ENCODE data around the gene HSPA1L. TPM values are rescaled to one million over a fixed set of nuclear protein-coding genes. Genes with fewer than 3 reads are reported as not detected.

HSPA1L gene
- total and polyA plus RNA-seq, 2 donors (not counting 3 experiments of a cell fraction or from before 2014, with no cell fraction given): 0.32 to 0.77 TPM

- Histone ChIP-seq H3K4me2 (ENCODE audit: insufficient read depth, low read length) (peak within 1 kb of the TSS; percentile 67), H3K27ac (ENCODE audit: insufficient read depth, low read depth, low read length) (peak within 1 kb of the TSS; percentile 56), H3K9ac (replicated peaks; ENCODE audit: extremely low read depth, insufficient read depth, low read length) (peak within 1 kb of the TSS; percentile 71), H3K4me3 (replicated peaks in 1 of 3; ENCODE audit: insufficient read depth in 1 of 3, low read depth in 1 of 3, low read length in 3 of 3) (peak within 1 kb of the TSS in 2 of 3 experiments; percentile 41 to 45), H3K4me1 (ENCODE audit: control insufficient read depth, extremely low read depth, insufficient read depth, low read length) (peaks cover 17% of the 10 kb centered on the region), H3K36me3 (ENCODE audit: control insufficient read depth in 2 of 2, extremely low read depth in 1 of 2, insufficient read depth in 2 of 2, low read length in 2 of 2) (no peaks in the 10 kb centered on the region), H3K27me3 (ENCODE audit: control insufficient read depth in 2 of 2, insufficient read depth in 2 of 2, low read length in 2 of 2) (no peaks in the 10 kb centered on the region), H3K9me1 (replicated peaks; ENCODE audit: control insufficient read depth, extremely low read depth, insufficient read depth, low read length) (no peaks in the 10 kb centered on the region), H3K79me2 (ENCODE audit: control insufficient read depth, insufficient read depth, low read length) (peaks cover 21% of the 10 kb centered on the region), H4K20me1 (replicated peaks; ENCODE audit: control insufficient read depth, extremely low read depth, insufficient read depth, low read length) (no peaks in the 10 kb centered on the region), H2AFZ (ENCODE audit: low read depth, low read length) (peak within 1 kb of the TSS; percentile 37), H3K9me3 (replicated peaks; ENCODE audit: control insufficient read depth, insufficient read depth, low read length) (no peaks in the 10 kb centered on the region)
- intact Hi-C loops (cut with micrococcal nuclease): loop anchor here (1.0 to 2.0 kb wide), 8 partner anchors 32 to 281 kb away; partner anchors contain the start of genes ABHD16A, ATP6V1G2, BAG6 and NEU1
- FAIRE-seq: peak; percentile 100
- CTCF ChIA-PET: interaction anchor here (0.8 to 2.3 kb wide), 12 partner anchors 13 to 175 kb away, joined by 3 to 10 read pairs (median 6); partner anchors contain the start of genes BAG6, DDAH2, LSM2 and LY6G5C
- TF ChIP-seq POLR2A (IDR thresholded peaks at IDR 0.05; ENCODE audit: low read depth, low read length) (peak; percentile 99), POLR2AphosphoS5 (IDR thresholded peaks at IDR 0.05; ENCODE audit: insufficient read depth, low read depth, low read length) (peak; percentile 100)
- TF ChIP-seq, protein P1, sequence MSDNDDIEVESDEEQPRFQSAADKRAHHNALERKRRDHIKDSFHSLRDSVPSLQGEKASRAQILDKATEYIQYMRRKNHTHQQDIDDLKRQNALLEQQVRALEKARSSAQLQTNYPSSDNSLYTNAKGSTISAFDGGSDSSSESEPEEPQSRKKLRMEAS (IDR thresholded peaks at IDR 0.05; ENCODE audit: insufficient read depth, insufficient read length): no peak
- TF ChIP-seq, protein P2, sequence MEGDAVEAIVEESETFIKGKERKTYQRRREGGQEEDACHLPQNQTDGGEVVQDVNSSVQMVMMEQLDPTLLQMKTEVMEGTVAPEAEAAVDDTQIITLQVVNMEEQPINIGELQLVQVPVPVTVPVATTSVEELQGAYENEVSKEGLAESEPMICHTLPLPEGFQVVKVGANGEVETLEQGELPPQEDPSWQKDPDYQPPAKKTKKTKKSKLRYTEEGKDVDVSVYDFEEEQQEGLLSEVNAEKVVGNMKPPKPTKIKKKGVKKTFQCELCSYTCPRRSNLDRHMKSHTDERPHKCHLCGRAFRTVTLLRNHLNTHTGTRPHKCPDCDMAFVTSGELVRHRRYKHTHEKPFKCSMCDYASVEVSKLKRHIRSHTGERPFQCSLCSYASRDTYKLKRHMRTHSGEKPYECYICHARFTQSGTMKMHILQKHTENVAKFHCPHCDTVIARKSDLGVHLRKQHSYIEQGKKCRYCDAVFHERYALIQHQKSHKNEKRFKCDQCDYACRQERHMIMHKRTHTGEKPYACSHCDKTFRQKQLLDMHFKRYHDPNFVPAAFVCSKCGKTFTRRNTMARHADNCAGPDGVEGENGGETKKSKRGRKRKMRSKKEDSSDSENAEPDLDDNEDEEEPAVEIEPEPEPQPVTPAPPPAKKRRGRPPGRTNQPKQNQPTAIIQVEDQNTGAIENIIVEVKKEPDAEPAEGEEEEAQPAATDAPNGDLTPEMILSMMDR (IDR thresholded peaks at IDR 0.05; ENCODE audit: extremely low read depth in 1 of 2, insufficient read depth in 1 of 2, low read depth in 1 of 2, low read length in 2 of 2): no peak
- peak; percentile 100 for DNase-seq (ENCODE audit: low read depth, low spot score)
- POLR2A ChIA-PET: interaction anchor here (0.5 to 2.3 kb wide), 35 partner anchors 10 to 1229 kb away, joined by 3 to 43 read pairs (median 4); partner anchors contain the start of genes ABHD16A, C6orf47, CLIC1 and DDAH2
- dilution Hi-C loops (cut with MboI; ENCODE audit: extremely low pct_ligation_motif_present, low sequenced_read_pairs): no loop called here
- BruUV-seq (replicated peaks): TSS peak; percentile 76
These were observed 12.4 kb upstream of the HSPA1L start, which contains the start of gene HSPA1B for GRCh38 chr6:31827286-31828079. Gene HSPA1B (plus strand): TSS chr6:31827738. CDS start chr6:31827951, 213 bp downstream.
